DND-41 (cell line): Measurements from ENCODE around the gene AJM1.

Source experiments
- EZH2 ChIP-seq: IDR thresholded peaks from 3 replicates; pipeline ENCODE4 v1.6.1; 2012; ENCODE audit warnings: borderline replicate concordance, low read depth, mild to moderate bottlenecking, moderate library complexity, low read length, inconsistent platforms; ENCODE audit not compliant: severe bottlenecking
- TF ChIP-seq, protein P1 (sequence below): IDR thresholded peaks from 2 replicates; pipeline ENCODE4 v1.5.1; 2012; ENCODE audit warnings: borderline replicate concordance, low read length, moderate library complexity, mild to moderate bottlenecking; ENCODE audit not compliant: poor library complexity, severe bottlenecking; ENCODE audit errors: extremely low read depth

DNA sequence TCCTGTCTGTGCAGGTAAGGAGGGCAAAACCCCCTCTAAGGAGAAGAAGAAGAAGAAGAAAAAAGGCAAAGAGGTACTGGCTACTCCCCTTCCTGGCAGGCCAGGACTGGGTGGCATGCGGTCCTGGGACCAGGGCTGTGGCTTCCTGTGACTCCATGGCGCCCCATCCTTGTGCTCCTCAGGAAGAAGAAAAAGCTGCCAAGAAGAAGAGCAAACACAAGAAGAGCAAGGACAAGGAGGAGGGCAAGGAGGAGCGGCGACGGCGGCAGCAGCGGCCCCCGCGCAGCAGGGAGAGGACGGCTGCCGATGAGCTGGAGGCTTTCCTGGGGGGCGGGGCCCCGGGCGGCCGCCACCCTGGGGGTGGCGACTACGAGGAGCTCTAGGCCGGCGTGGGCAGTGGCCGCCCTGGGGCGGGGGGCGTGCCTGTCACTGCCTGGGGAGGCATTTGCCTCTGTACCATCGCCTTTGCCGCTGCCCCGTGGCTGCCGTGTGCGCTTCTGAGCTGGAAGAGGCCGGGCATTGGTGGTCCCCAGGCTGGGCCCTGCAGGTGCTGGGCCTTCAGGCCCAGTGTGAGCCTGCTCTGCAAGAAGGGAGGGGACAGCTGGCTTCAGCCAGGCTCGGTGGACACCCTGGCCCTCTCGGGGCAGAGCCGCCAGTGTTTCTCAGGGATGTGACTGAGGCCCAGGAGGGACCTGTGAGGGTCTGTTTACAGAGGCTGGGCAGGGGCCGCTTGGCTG lies 2.0 kb upstream of the AJM1 start:
- TF ChIP-seq, protein P1, sequence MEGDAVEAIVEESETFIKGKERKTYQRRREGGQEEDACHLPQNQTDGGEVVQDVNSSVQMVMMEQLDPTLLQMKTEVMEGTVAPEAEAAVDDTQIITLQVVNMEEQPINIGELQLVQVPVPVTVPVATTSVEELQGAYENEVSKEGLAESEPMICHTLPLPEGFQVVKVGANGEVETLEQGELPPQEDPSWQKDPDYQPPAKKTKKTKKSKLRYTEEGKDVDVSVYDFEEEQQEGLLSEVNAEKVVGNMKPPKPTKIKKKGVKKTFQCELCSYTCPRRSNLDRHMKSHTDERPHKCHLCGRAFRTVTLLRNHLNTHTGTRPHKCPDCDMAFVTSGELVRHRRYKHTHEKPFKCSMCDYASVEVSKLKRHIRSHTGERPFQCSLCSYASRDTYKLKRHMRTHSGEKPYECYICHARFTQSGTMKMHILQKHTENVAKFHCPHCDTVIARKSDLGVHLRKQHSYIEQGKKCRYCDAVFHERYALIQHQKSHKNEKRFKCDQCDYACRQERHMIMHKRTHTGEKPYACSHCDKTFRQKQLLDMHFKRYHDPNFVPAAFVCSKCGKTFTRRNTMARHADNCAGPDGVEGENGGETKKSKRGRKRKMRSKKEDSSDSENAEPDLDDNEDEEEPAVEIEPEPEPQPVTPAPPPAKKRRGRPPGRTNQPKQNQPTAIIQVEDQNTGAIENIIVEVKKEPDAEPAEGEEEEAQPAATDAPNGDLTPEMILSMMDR: no peak
- no peak for TF ChIP-seq EZH2
